Activated B cell treated with CpG ODN at 0.5 μM for 24 hours (primary cell): ENCODE results near the gene SRP19. TPM values are rescaled to one million over a fixed set of nuclear protein-coding genes. Genes with fewer than 3 reads are reported as not detected.

Experiments
- ATAC-seq: fragments of 200-7000 bp; cut with Tn5 transposase; one replicate; pipeline ENCODE4 v1.10.0; 2021; ENCODE audit warnings: low read depth, mild to moderate bottlenecking, moderate library complexity
- CTCF ChIA-PET: fragments of 350-600 bp; sonication (Branson Sonifier 250); formaldehyde crosslinking; loops from one replicate; lab custom pipeline; 2021; ENCODE audit warnings: antibody characterized with exemption; lab: Charles Lee
- POLR2A ChIA-PET: fragments of 350-600 bp; sonication (Branson Sonifier 250); formaldehyde crosslinking; loops from one replicate; lab custom pipeline; 2021; ENCODE audit warnings: antibody characterized with exemption; lab: Charles Lee
- DNase-seq: peaks from one replicate; pipeline ENCODE4 v3.0.0; 2022
- H3K27ac Mint-ChIP-seq: one replicate; pipeline ENCODE4 v1.8.0; 2020; ENCODE audit warnings: mixed read lengths
- H3K27me3 Mint-ChIP-seq: one replicate; pipeline ENCODE4 v1.8.0; 2021; ENCODE audit warnings: mixed read lengths
- H3K36me3 Mint-ChIP-seq: one replicate; pipeline ENCODE4 v1.8.0; 2021; ENCODE audit warnings: low read depth, mixed read lengths
- H3K4me1 Mint-ChIP-seq: one replicate; pipeline ENCODE4 v1.8.0; 2021; ENCODE audit warnings: mixed read lengths
- H3K4me3 Mint-ChIP-seq: one replicate; pipeline ENCODE4 v1.8.0; 2020; ENCODE audit warnings: mild to moderate bottlenecking, mixed read lengths
- H3K9me3 Mint-ChIP-seq: one replicate; pipeline ENCODE4 v1.8.0; 2020; ENCODE audit warnings: mixed read lengths
- intact Hi-C: fragments of 100-400 bp; cut with micrococcal nuclease; formaldehyde crosslinking; loops from one replicate; pipeline ENCODE4 v1.15.1; 2024
- total RNA-seq: library from RNA; stranded (reverse); gene quantifications from 2 replicates; pipeline ENCODE4 v1.2.3, GENCODE V29; 2022
- TF ChIP-seq, protein P1 (sequence below): fragments of 200-600 bp; IDR thresholded peaks from one replicate; pipeline ENCODE4 v1.8.0; 2022; ENCODE audit warnings: antibody characterized with exemption, mild to moderate bottlenecking

Gene SRP19
- total RNA-seq, 1 donor from 2014 or later: 51.6 TPM

DNA sequence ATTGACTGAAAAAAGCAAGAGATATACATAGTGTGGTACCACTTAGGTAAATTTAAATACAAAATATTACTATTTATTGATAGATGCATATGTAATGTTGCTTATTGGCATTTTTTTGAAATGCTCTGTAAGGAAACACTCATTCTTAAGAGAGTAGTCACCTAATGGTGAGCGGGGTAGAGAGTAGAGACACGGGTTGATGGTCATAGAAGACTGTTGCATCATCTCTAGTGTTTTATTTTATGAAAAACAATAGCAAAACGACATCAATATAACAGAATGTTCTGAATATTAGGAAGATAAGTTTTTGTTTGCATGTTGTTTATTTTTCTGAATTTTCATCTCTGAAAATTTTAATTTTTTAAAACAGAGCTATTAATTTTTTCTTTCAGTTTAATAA lies 4.0 kb downstream of the SRP19 start:
- no peak overlapping the region for H3K4me3 Mint-ChIP-seq
- ChIA-PET CTCF (interaction anchor here (0.6 to 0.7 kb wide), 2 partner anchors 34 to 55 kb away, joined by 4 read pairs; no protein-coding TSS in a partner anchor), POLR2A (no interaction called here)
- H3K27me3 Mint-ChIP-seq: no peaks in the 10 kb centered on the region
- intact Hi-C loops: loop anchor here (10.0 kb wide), 1 partner anchor 1110 kb away; the partner anchor contains the start of gene NREP
- ATAC-seq (no peak), DNase-seq (no peak)
- peaks cover 34% of the 10 kb centered on the region for H3K4me1 Mint-ChIP-seq
- H3K27ac Mint-ChIP-seq: no peak overlapping the region
- TF ChIP-seq, protein P1, sequence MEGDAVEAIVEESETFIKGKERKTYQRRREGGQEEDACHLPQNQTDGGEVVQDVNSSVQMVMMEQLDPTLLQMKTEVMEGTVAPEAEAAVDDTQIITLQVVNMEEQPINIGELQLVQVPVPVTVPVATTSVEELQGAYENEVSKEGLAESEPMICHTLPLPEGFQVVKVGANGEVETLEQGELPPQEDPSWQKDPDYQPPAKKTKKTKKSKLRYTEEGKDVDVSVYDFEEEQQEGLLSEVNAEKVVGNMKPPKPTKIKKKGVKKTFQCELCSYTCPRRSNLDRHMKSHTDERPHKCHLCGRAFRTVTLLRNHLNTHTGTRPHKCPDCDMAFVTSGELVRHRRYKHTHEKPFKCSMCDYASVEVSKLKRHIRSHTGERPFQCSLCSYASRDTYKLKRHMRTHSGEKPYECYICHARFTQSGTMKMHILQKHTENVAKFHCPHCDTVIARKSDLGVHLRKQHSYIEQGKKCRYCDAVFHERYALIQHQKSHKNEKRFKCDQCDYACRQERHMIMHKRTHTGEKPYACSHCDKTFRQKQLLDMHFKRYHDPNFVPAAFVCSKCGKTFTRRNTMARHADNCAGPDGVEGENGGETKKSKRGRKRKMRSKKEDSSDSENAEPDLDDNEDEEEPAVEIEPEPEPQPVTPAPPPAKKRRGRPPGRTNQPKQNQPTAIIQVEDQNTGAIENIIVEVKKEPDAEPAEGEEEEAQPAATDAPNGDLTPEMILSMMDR: no peak
- H3K36me3 Mint-ChIP-seq: peaks cover 71% of the 10 kb centered on the region
- no peaks in the 10 kb centered on the region for H3K9me3 Mint-ChIP-seq

DNA sequence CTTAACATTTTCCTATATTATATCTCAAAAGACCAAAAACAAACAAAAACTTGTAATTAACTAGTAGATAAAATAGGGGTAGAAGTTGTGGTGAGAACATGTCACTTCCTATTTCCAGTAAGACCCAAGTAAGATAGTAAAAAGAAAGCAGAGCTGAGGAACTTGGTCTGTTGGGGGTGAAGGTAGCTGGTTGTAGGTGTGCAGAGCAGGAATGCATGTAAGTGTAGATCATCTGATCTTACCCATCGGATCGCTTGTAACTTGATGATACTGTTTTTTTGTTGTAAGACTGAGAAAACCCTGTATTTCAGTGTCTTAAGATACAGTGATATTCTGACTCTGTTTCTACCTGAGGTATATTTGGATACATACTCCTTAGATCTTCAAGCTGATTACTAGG lies 5.7 kb downstream of the SRP19 start:
- TF ChIP-seq, protein P1: no peak
- peaks cover 74% of the 10 kb centered on the region for H3K36me3 Mint-ChIP-seq
- H3K27me3 Mint-ChIP-seq: no peaks in the 10 kb centered on the region
- intact Hi-C loops: loop anchor here (10.0 kb wide), 1 partner anchor 1112 kb away; the partner anchor contains the start of gene NREP
- H3K4me1 Mint-ChIP-seq: peaks cover 22% of the 10 kb centered on the region
- DNase-seq (no peak), ATAC-seq (no peak)
- no peak overlapping the region for H3K27ac Mint-ChIP-seq
- POLR2A ChIA-PET: no interaction called here
- no peak overlapping the region for H3K4me3 Mint-ChIP-seq
- H3K9me3 Mint-ChIP-seq: no peaks in the 10 kb centered on the region
- CTCF ChIA-PET: interaction anchor here (0.7 to 1.5 kb wide), 2 partner anchors 18 to 107 kb away, joined by 3 to 6 read pairs; no protein-coding TSS in a partner anchor

DNA sequence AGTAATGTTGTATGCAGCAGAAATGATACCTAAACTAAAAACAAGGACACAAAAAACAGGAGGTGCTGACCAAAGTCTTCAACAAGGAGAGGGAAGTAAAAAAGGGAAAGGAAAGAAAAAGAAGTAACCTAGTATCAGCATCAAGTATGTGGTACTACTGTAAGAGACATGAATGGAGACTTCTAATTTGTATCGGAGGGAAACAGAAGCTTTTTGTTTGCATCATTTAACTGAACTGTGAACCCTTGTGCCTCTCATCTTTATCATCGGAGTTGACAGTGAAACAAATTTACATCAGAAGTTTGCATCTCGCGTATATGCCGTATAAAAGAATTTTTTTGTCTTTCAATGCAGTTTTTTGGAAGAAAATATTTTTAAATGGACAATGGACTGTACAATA lies 6.3 kb downstream of the SRP19 start:
- no peaks in the 10 kb centered on the region for H3K9me3 Mint-ChIP-seq
- DNase-seq: no peak
- H3K4me1 Mint-ChIP-seq: peaks cover 16% of the 10 kb centered on the region
- no peak overlapping the region for H3K27ac Mint-ChIP-seq
- TF ChIP-seq, protein P1: no peak
- no peaks in the 10 kb centered on the region for H3K27me3 Mint-ChIP-seq
- CTCF ChIA-PET: interaction anchor here (0.7 to 1.5 kb wide), 2 partner anchors 19 to 106 kb away, joined by 3 to 6 read pairs; no protein-coding TSS in a partner anchor
- H3K4me3 Mint-ChIP-seq: no peak overlapping the region
- intact Hi-C loops: loop anchor here (10.0 kb wide), 1 partner anchor 1113 kb away; the partner anchor contains the start of gene NREP
- no peak for ATAC-seq
- POLR2A ChIA-PET: no interaction called here
- peaks cover 75% of the 10 kb centered on the region for H3K36me3 Mint-ChIP-seq

DNA sequence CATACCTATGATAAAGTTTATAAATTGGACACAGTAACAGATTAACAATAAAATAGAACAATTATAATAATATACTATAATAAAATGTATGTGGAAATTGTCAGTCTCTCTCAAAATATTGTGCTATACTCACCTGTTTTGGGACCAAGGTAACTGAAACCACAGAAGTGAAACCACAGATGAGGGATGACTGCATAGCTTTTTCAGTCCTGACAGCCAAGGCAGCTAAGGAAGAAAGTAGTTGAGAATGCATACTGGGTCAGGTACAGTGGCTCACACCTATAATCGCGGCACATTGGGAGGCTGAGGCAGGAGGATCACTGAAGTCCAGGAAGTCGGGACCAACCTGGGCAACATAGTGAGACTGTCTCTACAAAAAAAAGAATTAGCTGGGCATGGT lies 8.9 kb downstream of the SRP19 start:
- no peak overlapping the region for H3K4me3 Mint-ChIP-seq
- ChIA-PET CTCF (no interaction called here), POLR2A (no interaction called here)
- H3K27me3 Mint-ChIP-seq: no peaks in the 10 kb centered on the region
- H3K4me1 Mint-ChIP-seq: peaks cover 2% of the 10 kb centered on the region
- DNase-seq (no peak), ATAC-seq (no peak)
- no peaks in the 10 kb centered on the region for H3K9me3 Mint-ChIP-seq
- intact Hi-C loops: loop anchor here (10.0 kb wide), 1 partner anchor 1115 kb away; the partner anchor contains the start of gene NREP
- TF ChIP-seq, protein P1: no peak
- no peak overlapping the region for H3K27ac Mint-ChIP-seq
- peaks cover 65% of the 10 kb centered on the region for H3K36me3 Mint-ChIP-seq

DNA sequence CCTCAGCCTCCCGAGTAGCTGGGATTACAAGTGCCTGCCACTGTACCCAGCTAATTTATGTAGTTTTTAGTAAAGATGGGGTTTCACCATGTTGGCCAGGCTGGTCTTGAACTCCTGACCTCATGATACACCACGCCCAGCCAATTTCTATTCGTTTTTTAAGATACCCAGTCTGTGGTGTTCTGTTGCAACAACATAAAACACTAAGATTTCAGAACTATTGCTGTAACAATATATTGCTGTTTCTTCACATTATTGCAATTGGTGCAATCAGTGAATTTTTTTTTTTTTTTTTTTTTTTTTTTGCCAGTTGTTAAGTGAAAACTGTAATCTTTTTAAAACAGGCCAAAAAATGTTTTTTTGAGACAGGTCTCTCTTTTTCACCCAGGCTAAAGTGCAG lies 9.9 kb downstream of the SRP19 start:
- peaks cover 65% of the 10 kb centered on the region for H3K36me3 Mint-ChIP-seq
- no peak for ATAC-seq
- TF ChIP-seq, protein P1: no peak
- H3K4me3 Mint-ChIP-seq: no peak overlapping the region
- POLR2A ChIA-PET: no interaction called here
- CTCF ChIA-PET: no interaction called here
- H3K9me3 Mint-ChIP-seq: no peaks in the 10 kb centered on the region
- H3K4me1 Mint-ChIP-seq: peaks cover 2% of the 10 kb centered on the region
- intact Hi-C loops: no loop called here
- DNase-seq: no peak
- no peaks in the 10 kb centered on the region for H3K27me3 Mint-ChIP-seq
- H3K27ac Mint-ChIP-seq: no peak overlapping the region
